ENCODE data around the gene OR12D3.

- no peak for TF ChIP-seq GATA3 (IDR thresholded peaks at IDR 0.05; ENCODE audit: low read depth, low read length)
- no peak for TF ChIP-seq GATA2 (IDR thresholded peaks at IDR 0.05; ENCODE audit: low read depth, low read length)
Measured at GRCh38 chr6:29354980-29355379, 20.1 kb downstream of the OR12D3 start.
